ENCODE measurements around the gene ARFGAP1.
A peak's percentile ranks its signal among the peaks of the same experiment; 100 is the strongest.

Gene ARFGAP1

DNA sequence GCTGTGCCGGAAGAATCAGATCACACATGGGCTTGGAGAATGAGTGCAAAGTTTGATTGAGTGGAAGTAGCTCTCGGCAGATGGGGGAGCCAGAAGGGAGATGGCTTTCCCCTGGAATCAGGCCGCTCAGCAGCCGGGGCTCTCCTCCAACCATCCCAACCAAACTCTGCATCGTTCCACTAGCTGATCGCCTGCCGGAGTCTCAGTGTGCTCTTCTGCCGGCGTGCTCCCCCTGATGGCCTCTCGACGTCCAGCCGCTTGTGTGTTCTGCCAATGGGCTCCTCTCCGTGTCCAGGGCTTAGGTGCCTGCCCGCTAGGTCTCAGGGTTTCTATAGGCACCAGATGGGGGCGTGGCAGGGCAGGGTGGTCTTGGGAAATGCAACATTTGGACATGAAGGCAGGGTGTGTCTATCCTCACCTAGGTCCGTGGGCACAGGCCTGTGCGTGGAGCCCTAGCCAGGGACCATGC lies 41.8 kb upstream of the ARFGAP1 start:
- peaks cover 28% of the 10 kb centered on the region for H3K27me3 ChIP-seq
- H3K4me3 ChIP-seq = no peak overlapping the region

DNA sequence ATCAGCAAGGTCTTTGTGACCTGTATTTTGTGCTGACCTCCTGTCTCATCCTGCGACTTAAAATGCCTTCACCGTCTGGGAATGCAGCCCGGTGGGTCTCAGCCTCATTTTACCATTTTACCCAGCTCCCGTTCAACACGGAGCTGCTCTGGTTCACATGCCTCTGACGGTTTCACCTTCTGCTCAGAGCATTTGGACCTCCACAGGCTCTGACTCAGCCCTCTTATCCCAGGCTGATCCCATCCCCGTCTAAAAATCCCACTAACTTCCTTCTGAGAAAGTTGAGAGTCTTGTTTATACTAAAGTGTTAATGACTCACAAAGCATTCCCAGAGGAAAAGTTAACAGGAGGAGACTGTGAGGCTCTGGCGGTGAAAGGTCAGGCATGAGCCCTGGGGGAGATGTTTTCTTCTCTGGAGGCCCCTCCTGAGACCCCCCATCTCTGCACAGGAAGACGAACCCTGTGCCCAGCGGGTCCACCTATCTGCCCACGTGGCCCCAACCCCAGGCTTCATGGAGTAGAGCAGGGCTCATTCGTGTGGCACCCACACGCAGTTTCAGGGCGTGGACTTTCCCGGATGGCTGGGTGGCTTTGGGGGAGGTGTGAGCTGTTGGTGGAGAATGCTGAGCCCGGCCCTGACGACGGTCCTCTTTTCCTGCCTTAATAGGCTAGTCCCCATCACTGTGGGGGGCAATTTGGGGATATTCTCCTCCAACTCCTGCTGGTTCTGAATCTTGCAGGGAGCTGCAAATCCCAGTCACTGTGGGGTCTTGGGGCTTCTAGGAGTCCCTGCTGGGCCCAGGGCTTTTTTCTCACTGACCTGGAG lies 40.2 kb upstream of the ARFGAP1 start:
- Histone ChIP-seq H3K4me3 (no peak overlapping the region), H3K9ac (no peak overlapping the region), H4K20me1 (no peaks in the 10 kb centered on the region), H3K4me2 (peak overlapping the region; percentile 8; the same call in 1 of the 2 replicates), H3K4me1 (peaks cover 90% of the 10 kb centered on the region), H3K27ac (no peak overlapping the region), H3K9me3 (no peaks in the 10 kb centered on the region), H3K27me3 (peaks cover 28% of the 10 kb centered on the region), H3K36me3 (no peaks in the 10 kb centered on the region)
- no peak for TF ChIP-seq Cebpa-rat (IDR thresholded peaks at IDR 0.05)

More for the DNA sequence above, 41.8 kb upstream of the ARFGAP1 start:
- Histone ChIP-seq H3K4me2 (peak overlapping the region; percentile 75), H3K27ac (no peak overlapping the region), H3K4me1 (peaks cover 78% of the 10 kb centered on the region), H4K20me1 (no peaks in the 10 kb centered on the region), H3K9me3 (no peaks in the 10 kb centered on the region), H3K36me3 (no peaks in the 10 kb centered on the region), H3K9ac (no peak overlapping the region; the same call in 1 of the 2 replicates)
- no peak for TF ChIP-seq Cebpa-rat (IDR thresholded peaks at IDR 0.05)

- Histone ChIP-seq H3K27me3 (peaks cover 28% of the 10 kb centered on the region), H3K4me1 (peaks cover 95% of the 10 kb centered on the region), H3K27ac (no peak overlapping the region), H3K9me3 (no peaks in the 10 kb centered on the region), H3K9ac (no peak overlapping the region), H3K4me3 (no peak overlapping the region), H4K20me1 (no peaks in the 10 kb centered on the region), H3K4me2 (no peak overlapping the region), H3K36me3 (no peaks in the 10 kb centered on the region)
- no peak for TF ChIP-seq Cebpa-rat (IDR thresholded peaks at IDR 0.05)
Observed at GRCh38 chr20:63233061-63233344, 39.6 kb upstream of the ARFGAP1 start.

GRCh38 chr20:63233924-63234323 lies 38.7 kb upstream of the ARFGAP1 start:
- no peak overlapping the region for H3K4me3 ChIP-seq
- TF ChIP-seq Cebpa-rat (IDR thresholded peaks at IDR 0.05) = no peak
- H3K4me2 ChIP-seq = peak overlapping the region; percentile 96
- H3K27ac ChIP-seq = no peak overlapping the region
- H4K20me1 ChIP-seq = no peaks in the 10 kb centered on the region
- peaks cover 97% of the 10 kb centered on the region for H3K4me1 ChIP-seq
- no peaks in the 10 kb centered on the region for H3K36me3 ChIP-seq
- H3K27me3 ChIP-seq = peaks cover 28% of the 10 kb centered on the region
- H3K9me3 ChIP-seq = no peaks in the 10 kb centered on the region
- H3K9ac ChIP-seq = no peak overlapping the region

DNA sequence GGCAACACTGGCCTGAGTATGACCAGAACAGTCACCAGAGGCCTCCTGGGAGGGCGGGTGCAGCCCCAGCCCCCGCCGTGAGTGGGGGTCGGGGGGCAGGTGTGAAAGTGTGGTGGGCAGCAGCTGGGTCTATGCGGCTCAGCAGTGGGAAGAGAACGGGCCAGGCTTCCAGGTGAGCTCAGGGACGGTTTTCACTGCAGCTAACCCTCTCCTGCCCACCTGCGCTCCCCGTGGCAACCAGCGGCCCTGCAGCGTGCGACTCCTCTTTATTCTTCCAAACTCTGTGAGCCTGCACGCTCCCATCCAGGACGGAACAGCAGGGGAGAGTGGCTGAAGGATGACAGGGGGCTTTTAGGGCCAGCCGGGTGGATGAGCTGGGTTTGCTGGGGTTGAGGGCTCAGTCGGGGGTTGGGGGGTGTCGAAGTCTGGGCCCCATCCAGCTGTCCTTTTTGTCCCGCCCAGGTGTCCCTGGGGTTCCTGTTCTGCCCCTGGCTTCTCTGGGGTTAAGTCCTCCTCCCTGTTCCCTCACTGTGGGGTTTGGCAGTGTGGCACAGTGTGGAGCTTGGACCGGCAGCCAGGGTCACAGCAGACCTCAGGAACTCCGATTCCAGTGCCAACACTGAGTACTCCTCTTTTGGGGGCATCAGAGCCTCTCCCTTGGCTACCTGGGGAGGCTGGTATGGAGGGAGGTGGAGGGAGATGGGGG lies 37.8 kb upstream of the ARFGAP1 start:
- no peaks in the 10 kb centered on the region for H3K36me3 ChIP-seq
- TF ChIP-seq Cebpa-rat (IDR thresholded peaks at IDR 0.05) = no peak
- peaks cover 28% of the 10 kb centered on the region for H3K27me3 ChIP-seq
- no peaks in the 10 kb centered on the region for H3K9me3 ChIP-seq
- no peak overlapping the region for H3K4me3 ChIP-seq
- H3K4me2 ChIP-seq = peak overlapping the region; percentile 96
- H3K4me1 ChIP-seq = peaks cover 97% of the 10 kb centered on the region
- H3K9ac ChIP-seq = no peak overlapping the region
- H4K20me1 ChIP-seq = no peaks in the 10 kb centered on the region
- H3K27ac ChIP-seq = 0 out of 2 replicates have a peak overlapping the region, but pooled peaks have one; percentile 13

DNA sequence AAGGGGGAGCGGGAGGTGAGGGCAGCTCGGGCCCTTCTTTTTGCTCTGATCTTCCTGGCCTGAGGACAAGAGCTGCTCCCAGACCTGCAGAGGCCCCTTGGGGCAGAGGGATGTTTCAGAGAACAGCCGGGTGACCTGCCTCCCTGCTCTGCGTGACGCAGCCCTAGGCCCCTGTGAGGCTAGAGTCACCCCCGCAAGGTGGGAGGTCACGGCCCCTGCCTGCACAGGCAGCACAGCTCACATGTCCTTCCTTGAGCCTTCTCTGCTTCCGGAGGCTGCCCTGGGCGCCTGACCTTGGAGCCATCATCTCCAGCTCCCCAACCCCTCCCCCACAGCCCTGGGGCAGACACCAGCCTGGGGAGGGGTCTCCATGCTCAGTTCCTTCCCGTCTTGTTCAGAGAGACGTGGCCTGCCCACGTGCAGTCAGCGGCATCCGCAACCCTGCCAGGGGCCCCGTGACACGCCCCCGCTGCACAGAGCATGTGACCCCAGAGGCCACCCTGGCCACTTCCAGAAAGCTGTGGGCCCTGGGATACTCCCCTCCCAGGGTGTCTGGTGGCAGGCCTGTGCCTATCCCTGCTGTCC lies 37.1 kb upstream of the ARFGAP1 start, which contains the start of gene BIRC7:
BIRC7 (plus strand) TSS at position 507 of the 585 bp plus-strand sequence. CDS start 192 bp downstream, outside the sequence.
- Histone ChIP-seq H4K20me1 (no peaks in the 10 kb centered on the region), H3K27ac (peak within 1 kb of the TSS; percentile 66), H3K27me3 (peaks cover 25% of the 10 kb centered on the region), H3K4me2 (peak within 1 kb of the TSS; percentile 96), H3K4me1 (peaks cover 95% of the 10 kb centered on the region), H3K9ac (peak within 1 kb of the TSS; percentile 28), H3K4me3 (no peak within 1 kb of the TSS), H3K36me3 (no peaks in the 10 kb centered on the region), H3K9me3 (no peaks in the 10 kb centered on the region)
- no peak for TF ChIP-seq Cebpa-rat (IDR thresholded peaks at IDR 0.05)

GRCh38 chr20:63236116-63236837 lies 36.3 kb upstream of the ARFGAP1 start:
- Histone ChIP-seq H3K27me3 (peaks cover 21% of the 10 kb centered on the region), H3K4me2 (peak overlapping the region; percentile 96), H3K36me3 (no peaks in the 10 kb centered on the region), H3K27ac (peak overlapping the region; percentile 66), H3K4me1 (peaks cover 95% of the 10 kb centered on the region), H3K9ac (peak overlapping the region; percentile 28), H3K4me3 (no peak overlapping the region), H4K20me1 (0 out of 2 replicates have a peak, but pooled peaks cover 3% of the 10 kb centered on the region), H3K9me3 (no peaks in the 10 kb centered on the region)
- no peak for TF ChIP-seq Cebpa-rat (IDR thresholded peaks at IDR 0.05)

DNA sequence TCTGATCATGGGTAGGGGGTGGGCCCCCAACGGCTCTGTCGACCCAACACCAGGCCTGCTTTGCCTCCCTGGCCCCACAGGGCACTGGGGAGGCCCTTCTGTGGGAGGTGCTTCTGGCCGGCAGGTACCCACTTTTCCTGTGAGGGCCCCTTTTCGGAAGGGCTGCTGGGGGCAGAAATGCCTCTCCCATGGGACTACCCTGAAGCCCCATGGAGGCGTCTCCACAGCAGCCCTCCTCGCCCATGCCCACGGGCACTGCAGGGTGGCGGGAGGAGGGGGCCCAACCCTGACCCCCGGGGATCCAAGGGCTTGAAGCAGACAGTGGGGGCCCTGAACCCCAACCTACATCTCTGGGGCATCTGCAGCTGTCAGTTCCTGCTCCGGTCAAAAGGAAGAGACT lies 34.6 kb upstream of the ARFGAP1 start:
- Histone ChIP-seq H3K4me2 (peak overlapping the region; percentile 96), H3K9ac (peak overlapping the region; percentile 65), H4K20me1 (peaks cover 12% of the 10 kb centered on the region; the same call in 1 of the 2 replicates), H3K9me3 (no peaks in the 10 kb centered on the region), H3K4me3 (peak overlapping the region; percentile 58), H3K4me1 (peaks cover 98% of the 10 kb centered on the region), H3K27ac (peak overlapping the region; percentile 81), H3K36me3 (no peaks in the 10 kb centered on the region), H3K27me3 (peaks cover 4% of the 10 kb centered on the region; the same call in 1 of the 2 replicates)
- TF ChIP-seq Cebpa-rat (IDR thresholded peaks at IDR 0.05) = no peak

DNA sequence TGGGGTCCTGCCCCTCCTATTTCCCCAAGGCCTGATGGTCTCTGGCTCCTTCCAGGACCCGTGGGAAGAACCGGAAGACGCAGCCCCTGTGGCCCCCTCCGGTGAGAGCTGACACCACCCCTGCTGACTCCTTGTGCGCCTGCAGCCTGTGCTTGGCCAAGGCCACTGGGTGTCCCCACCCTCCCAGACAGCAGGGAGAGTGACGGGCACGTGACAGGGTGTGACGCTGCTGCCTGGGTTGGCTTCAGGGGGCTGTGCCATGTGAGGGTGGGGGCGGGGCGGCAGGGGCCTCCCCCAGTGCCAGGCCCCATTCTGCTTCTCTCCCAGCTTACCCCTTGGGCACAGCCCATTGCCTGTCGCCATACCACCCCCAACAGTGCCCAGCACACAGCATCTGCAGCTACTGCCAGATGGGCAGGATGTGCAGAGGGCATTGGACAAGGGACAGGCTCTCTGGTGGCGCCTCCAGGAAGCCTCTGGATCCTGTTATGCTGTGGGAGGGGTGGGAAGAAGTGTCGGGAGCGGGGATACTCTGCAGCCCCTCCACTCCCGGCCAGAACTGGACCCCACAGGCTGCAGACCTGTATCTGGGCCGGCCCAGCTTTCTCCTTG lies 34.0 kb upstream of the ARFGAP1 start:
- Histone ChIP-seq H3K27me3 (0 out of 2 replicates have a peak, but pooled peaks cover 2% of the 10 kb centered on the region), H3K4me2 (peak overlapping the region; percentile 96), H3K9ac (peak overlapping the region; percentile 65), H4K20me1 (peaks cover 18% of the 10 kb centered on the region; the same call in 1 of the 2 replicates), H3K9me3 (no peaks in the 10 kb centered on the region), H3K36me3 (peaks cover 4% of the 10 kb centered on the region), H3K4me3 (peak overlapping the region; percentile 58), H3K27ac (peak overlapping the region; percentile 81), H3K4me1 (peaks cover 98% of the 10 kb centered on the region)
- no peak for TF ChIP-seq Cebpa-rat (IDR thresholded peaks at IDR 0.05)
